DOHH2 (cell line): ENCODE results near the gene VN1R4.
"Not testable (repeated sequence)": the region's sequence is repeated elsewhere in the genome, so short reads cannot be mapped to it uniquely, and the experiment has no call there.

ENCODE experiments used
- H3F3A ChIP-seq: fragments of 200-600 bp; sonication (generic), shearing (Covaris generic); 2 replicates; pipeline ENCODE4 v1.6.0; 2016; ENCODE audit warnings: antibody characterized with exemption, mild to moderate bottlenecking; ENCODE audit not compliant: control insufficient read depth, insufficient read depth
- H3K27ac ChIP-seq: fragments of 200-600 bp; sonication (generic); 2 replicates; pipeline ENCODE4 v1.5.1; 2014; ENCODE audit warnings: low read depth, mild to moderate bottlenecking, low read length, moderate library complexity
- H3K27me3 ChIP-seq: fragments of 200-600 bp; sonication (generic); 2 replicates; pipeline ENCODE4 v1.6.1; 2014; ENCODE audit warnings: mild to moderate bottlenecking, low read length, mixed read lengths; ENCODE audit not compliant: control insufficient read depth
- H3K36me3 ChIP-seq: fragments of 200-600 bp; sonication (generic); 2 replicates; pipeline ENCODE4 v1.6.1; 2014; ENCODE audit warnings: mild to moderate bottlenecking, low read length, moderate library complexity, mixed read lengths; ENCODE audit not compliant: control insufficient read depth
- H3K4me1 ChIP-seq: fragments of 200-600 bp; sonication (generic); 2 replicates; pipeline ENCODE4 v1.6.1; 2014; ENCODE audit warnings: mild to moderate bottlenecking, low read length, mixed read lengths; ENCODE audit not compliant: control insufficient read depth
- H3K4me2 ChIP-seq: fragments of 200-600 bp; sonication (generic); 2 replicates; pipeline ENCODE4 v1.6.0; 2014; ENCODE audit warnings: mild to moderate bottlenecking, low read length, moderate library complexity
- H3K4me3 ChIP-seq: fragments of 200-600 bp; sonication (generic); 2 replicates; pipeline ENCODE4 v1.5.1; 2014; ENCODE audit warnings: mild to moderate bottlenecking, low read length, mixed read lengths
- H3K79me2 ChIP-seq: fragments of 200-600 bp; sonication (generic); 2 replicates; pipeline ENCODE4 v1.6.1; 2014; ENCODE audit warnings: mild to moderate bottlenecking, low read length, mixed read lengths; ENCODE audit not compliant: control insufficient read depth
- H3K9me2 ChIP-seq: fragments of 200-600 bp; sonication (generic); replicated peaks from 2 replicates; pipeline ENCODE4 v1.6.1; 2014; ENCODE audit warnings: mild to moderate bottlenecking, low read length, mixed read lengths; ENCODE audit not compliant: control insufficient read depth
- H3K9me3 ChIP-seq: fragments of 200-600 bp; sonication (generic); 2 replicates; pipeline ENCODE4 v1.6.1; 2014; ENCODE audit warnings: antibody characterized with exemption, low read length, mixed read lengths; ENCODE audit not compliant: control insufficient read depth, insufficient read depth
- H4K20me1 ChIP-seq: fragments of 200-600 bp; sonication (generic); 2 replicates; pipeline ENCODE4 v1.6.0; 2014; ENCODE audit warnings: low read depth, mild to moderate bottlenecking, antibody characterized with exemption, low read length, moderate library complexity; ENCODE audit not compliant: control insufficient read depth, insufficient read depth
- EZH2phosphoT487 ChIP-seq: fragments of 200-600 bp; sonication (generic); IDR thresholded peaks from 2 replicates; pipeline ENCODE4 v1.6.1; 2017; ENCODE audit warnings: borderline replicate concordance, mild to moderate bottlenecking, antibody characterized with exemption, low read length, moderate library complexity, mixed read lengths
- TF ChIP-seq, protein P1 (sequence below): fragments of 200-600 bp; sonication (generic); IDR thresholded peaks from one replicate; pipeline ENCODE4 v1.5.1; 2014; ENCODE audit warnings: antibody characterized with exemption, mild to moderate bottlenecking, low read depth, low read length; ENCODE audit not compliant: poor library complexity, severe bottlenecking

VN1R4 gene

DNA sequence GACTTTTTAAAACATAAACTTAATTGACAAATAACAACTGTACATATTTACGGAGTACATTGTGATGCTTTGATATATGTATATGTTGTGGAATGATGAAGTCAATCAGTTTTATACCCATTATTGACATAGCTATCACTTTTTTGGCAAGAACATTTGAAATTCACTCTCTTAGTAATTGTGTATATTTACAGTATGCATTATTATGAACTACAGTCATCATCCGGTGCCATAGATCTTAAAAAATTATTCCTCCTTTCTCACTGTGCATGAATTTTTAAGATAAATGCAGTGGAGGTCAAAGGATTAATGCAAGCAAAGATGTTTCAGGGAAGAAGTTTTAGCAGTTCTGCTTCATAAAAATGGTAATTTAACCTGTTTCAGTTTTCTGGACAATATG lies 8.0 kb upstream of the VN1R4 start:
- Histone ChIP-seq H3K4me3 (no peak overlapping the region), H3K4me2 (no peak overlapping the region), H3K4me1 (no peaks in the 10 kb centered on the region), H3K79me2 (no peaks in the 10 kb centered on the region), H4K20me1 (no peaks in the 10 kb centered on the region), H3F3A (no peaks in the 10 kb centered on the region), H3K9me3 (no peaks in the 10 kb centered on the region), H3K27ac (no peak overlapping the region), H3K9me2 (no peaks in the 10 kb centered on the region), H3K36me3 (no peaks in the 10 kb centered on the region), H3K27me3 (no peaks in the 10 kb centered on the region)
- no peak for TF ChIP-seq EZH2phosphoT487
- TF ChIP-seq, protein P1, sequence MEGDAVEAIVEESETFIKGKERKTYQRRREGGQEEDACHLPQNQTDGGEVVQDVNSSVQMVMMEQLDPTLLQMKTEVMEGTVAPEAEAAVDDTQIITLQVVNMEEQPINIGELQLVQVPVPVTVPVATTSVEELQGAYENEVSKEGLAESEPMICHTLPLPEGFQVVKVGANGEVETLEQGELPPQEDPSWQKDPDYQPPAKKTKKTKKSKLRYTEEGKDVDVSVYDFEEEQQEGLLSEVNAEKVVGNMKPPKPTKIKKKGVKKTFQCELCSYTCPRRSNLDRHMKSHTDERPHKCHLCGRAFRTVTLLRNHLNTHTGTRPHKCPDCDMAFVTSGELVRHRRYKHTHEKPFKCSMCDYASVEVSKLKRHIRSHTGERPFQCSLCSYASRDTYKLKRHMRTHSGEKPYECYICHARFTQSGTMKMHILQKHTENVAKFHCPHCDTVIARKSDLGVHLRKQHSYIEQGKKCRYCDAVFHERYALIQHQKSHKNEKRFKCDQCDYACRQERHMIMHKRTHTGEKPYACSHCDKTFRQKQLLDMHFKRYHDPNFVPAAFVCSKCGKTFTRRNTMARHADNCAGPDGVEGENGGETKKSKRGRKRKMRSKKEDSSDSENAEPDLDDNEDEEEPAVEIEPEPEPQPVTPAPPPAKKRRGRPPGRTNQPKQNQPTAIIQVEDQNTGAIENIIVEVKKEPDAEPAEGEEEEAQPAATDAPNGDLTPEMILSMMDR, result no peak

DNA sequence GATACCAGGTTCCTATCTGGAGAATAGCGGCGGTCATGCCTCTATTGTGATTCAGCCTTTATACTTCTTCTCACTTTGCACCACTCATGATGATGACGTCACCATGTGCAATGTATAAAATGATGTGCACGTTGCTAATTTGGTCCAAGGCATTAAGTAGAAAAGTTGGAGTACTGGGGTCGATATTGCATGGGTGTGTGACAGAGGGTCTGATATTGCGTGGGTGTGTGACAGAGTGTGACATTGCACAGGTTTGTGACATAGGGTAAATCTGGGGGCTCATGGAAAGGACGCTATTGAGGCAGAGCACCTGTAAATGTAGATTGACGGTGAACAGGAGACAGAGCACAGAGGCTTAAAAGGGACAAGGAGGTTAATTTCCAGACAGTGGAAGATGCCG lies 4.5 kb upstream of the VN1R4 start:
- no peak overlapping the region for H3K27ac ChIP-seq
- no peaks in the 10 kb centered on the region for H3K9me3 ChIP-seq
- H3K79me2 ChIP-seq, result no peaks in the 10 kb centered on the region
- no peaks in the 10 kb centered on the region for H4K20me1 ChIP-seq
- H3K4me3 ChIP-seq, result no peak overlapping the region
- H3F3A ChIP-seq, result no peaks in the 10 kb centered on the region
- no peaks in the 10 kb centered on the region for H3K4me1 ChIP-seq
- no peaks in the 10 kb centered on the region for H3K27me3 ChIP-seq
- H3K36me3 ChIP-seq, result no peaks in the 10 kb centered on the region
- no peak for TF ChIP-seq EZH2phosphoT487
- TF ChIP-seq, protein P1, result no peak
- no peak overlapping the region for H3K4me2 ChIP-seq
- H3K9me2 ChIP-seq, result no peaks in the 10 kb centered on the region

- H3K4me2 ChIP-seq, H3K4me3 ChIP-seq, H4K20me1 ChIP-seq, H3K36me3 ChIP-seq, H3K9me2 ChIP-seq, H3K9me3 ChIP-seq, H3K27ac ChIP-seq, H3K27me3 ChIP-seq, H3K4me1 ChIP-seq, H3F3A ChIP-seq, H3K79me2 ChIP-seq: not testable (repeated sequence)
Measured at GRCh38 chr19:53269861-53270260, 2.3 kb upstream of the VN1R4 start.

GRCh38 chr19:53257715-53258342 lies 9.7 kb downstream of the VN1R4 start, which contains the start of gene VN1R2:
Gene VN1R2, plus strand, starts transcription at chr19:53258292. Its CDS starts 84 bp downstream, at chr19:53258376.
- not testable (repeated sequence) for H3K4me3 ChIP-seq, H3K27ac ChIP-seq, H3K27me3 ChIP-seq, H3K4me1 ChIP-seq, H3F3A ChIP-seq, H3K9me2 ChIP-seq, H3K79me2 ChIP-seq, H4K20me1 ChIP-seq, H3K36me3 ChIP-seq, H3K4me2 ChIP-seq, H3K9me3 ChIP-seq
